DMS114 treated with DMSO at 0.1 percent for 48 hours (cell line): Measurements from ENCODE around the gene ZMYM4.
A peak's percentile ranks its signal among the peaks of the same experiment; 100 is the strongest.
"Not testable (repeated sequence)": the region's sequence is repeated elsewhere in the genome, so short reads cannot be mapped to it uniquely, and the experiment has no call there.

Experiments used
- DNase-seq: peaks from one replicate; lab custom pipeline; 2025; ENCODE audit not compliant: unreplicated experiment; lab: John Stamatoyannopoulos, UW

ZMYM4 gene

DNA sequence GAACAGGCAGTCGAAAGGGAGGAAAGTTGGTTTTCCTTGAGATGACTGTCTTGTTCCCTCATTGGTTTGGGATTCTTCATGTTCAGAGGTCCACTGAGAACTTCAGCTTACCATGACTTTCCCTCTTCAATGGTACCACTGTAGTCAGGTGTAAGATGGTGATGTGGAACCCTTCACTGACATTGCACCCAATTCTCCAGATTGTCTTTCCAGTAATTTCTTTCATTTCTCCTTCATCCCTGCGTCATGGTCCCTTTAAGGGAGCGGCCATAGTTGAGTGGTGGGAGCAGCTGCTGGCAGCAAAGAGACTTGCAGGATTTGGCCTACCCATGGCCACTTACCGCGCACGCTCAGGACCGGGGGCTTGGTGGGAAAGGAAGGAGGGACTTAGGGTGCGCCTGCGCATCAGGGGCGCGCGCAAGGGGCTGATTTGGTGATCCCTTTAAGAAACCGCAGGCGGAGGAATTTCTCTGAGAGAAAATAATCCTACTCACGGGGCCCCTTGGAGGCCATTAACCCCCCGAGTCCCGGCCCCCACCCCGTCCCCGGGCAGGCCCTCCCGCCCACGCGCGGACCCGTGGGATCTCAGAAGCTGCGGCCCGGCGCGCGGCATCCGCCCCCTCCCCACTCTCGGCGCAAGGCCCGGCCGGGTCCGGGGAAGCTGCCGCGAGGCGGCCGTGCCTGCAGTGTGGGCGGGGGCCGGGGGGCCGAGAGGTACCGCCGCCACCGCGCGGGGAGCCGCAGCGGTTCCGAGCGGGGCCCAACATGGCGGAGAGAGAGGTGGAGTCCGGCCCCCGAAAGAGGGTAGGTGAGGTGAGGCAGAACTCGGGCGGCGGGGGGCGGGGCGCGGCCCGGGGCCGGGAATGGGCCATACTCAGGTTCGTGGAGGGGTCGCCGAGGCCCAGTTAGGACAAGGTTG is at the start of gene ZMYM4:
ZMYM4 (plus strand) TSS at position 428 of the 919 bp plus-strand sequence; CDS start at position 766, 338 bp downstream.
- peak; percentile 93 for DNase-seq

GRCh38 chr1:35220976-35221375 is 47.5 kb upstream of the ZMYM4 start:
- peak; percentile 18 for DNase-seq

DNA sequence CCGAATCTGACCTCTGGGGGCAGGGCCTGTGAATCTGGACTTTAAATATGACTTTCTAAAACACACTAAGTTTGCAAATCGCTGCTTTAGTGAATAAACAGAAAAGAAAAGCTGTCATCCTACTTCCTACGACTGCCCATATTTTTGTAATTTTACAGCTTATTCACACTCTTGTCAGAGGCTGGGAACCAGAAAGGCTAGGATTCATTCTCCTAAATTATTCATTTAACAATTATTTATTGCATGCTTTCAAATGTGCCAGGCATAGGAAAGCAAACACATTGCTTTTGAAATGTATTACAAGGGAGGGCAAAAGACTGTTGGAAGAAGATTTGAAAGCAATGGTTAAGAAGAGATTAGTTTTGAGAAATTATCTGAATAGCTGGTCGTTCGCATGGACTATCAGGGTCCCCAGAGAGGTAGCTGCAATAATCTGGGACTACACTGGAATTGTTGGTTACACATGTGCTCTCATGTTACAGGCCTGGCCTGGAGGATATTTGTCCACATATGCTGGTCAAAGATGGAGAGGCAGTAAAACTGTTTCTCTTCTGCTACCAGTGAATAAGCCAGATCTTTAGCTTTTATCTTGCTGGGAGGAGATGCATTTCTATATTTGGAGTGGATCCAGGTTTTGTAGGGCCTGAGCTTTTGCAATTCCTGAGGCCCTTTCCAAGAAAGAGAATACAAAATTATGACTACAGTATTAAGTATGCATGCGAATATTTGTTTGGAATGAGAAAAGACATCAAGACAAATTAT is 46.0 kb upstream of the ZMYM4 start:
- no peak for DNase-seq

- DNase-seq = no peak
These were observed 45.4 kb upstream of the ZMYM4 start for GRCh38 chr1:35223084-35223630.

GRCh38 chr1:35226546-35226945 is 42.0 kb upstream of the ZMYM4 start:
- DNase-seq = no peak

DNA sequence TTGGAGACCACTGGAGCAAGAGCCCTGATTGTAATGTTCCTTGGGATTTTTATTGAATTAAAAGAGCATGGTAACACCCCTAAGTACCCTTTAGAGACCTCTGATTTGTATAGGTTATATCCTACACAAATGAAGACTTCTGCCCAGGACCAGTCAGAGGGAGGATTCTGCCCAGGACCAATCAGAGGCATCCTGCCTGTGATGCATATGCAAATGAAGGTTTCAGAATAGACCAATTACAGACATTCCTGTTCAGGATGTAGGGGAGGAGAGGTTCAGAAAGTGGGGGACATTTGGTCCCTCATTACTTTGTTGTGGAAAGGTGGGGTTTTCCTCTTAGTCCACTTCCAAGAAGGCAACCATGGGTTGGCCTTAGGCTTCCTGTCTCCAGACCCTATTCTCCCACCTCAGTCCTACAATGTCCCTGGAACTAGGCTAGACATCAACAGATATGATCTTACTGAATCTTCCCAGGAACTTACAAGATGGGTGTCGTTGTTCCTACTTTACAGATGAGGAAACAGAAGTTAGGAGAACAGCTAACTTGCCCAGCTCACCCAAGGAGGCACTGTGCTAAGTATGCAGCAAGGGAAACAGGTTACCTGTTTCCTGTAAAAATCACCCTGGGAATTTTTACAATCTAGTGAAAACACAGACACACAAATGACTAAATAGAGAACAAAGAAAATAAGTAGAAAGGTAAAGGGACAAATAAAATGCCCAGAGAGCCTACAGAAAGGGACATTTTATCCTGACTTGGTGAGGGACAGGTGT is 38.7 kb upstream of the ZMYM4 start:
- DNase-seq = no peak

DNA sequence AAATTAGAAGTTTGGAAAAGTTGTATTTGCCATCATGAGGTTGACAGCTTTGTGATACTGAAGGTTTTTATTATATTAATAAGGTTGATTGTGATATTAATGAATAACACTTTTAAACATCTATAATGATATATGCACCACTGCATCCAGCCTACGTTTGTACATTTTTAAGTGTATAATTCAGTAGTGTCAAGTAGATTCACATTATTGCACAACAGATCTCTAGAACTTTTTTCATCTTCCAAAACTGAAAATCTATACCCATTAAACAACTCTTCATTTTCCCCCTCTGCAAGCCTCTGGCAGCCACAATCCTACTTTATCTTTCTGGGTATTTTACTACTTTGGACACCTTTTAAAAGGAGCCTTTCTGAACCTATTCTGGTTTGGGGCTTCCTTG is 37.2 kb upstream of the ZMYM4 start:
- no peak for DNase-seq

DNA sequence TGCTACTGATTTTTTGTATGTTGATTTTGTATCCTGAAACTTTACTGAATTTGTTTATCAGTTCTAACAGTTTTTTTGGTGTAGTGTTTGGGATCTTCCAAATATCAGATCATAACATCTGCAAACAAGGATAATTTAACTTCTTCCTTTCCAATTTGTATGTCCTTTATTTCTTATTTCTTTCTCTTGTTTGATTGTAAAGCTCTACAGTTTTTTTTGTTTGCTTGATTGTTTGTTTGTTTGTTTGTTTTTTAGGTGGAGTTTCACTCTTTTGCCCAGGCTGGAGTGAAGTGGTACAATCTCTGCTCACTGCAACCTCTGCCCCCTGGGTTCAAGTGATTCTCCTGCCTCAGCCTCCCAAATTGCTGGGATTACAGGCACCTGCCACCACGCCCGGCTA is 31.7 kb upstream of the ZMYM4 start:
- not testable (repeated sequence) for DNase-seq

DNA sequence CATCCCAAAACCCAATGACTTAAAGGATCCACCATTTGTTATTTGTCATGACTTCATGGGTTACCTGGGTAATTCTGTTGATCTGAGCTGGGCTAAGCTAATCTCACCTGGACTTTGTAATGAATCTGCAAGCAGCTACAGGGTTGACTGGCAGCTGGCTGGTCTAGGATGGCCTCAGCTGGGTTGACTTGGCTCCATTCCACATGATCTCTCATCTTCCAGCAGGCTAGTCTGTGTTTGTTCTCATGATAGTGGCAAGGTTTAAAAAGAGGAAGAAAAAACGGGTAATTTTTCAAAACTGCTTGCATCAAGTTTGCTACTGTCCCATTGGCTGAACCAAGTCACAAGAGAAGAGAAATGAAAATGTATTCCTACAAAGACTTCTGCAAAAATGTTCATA is 24.8 kb upstream of the ZMYM4 start:
- DNase-seq = no peak

GRCh38 chr1:35247256-35247655 is 21.3 kb upstream of the ZMYM4 start:
- DNase-seq = no peak

GRCh38 chr1:35253941-35254340 is 14.6 kb upstream of the ZMYM4 start:
- DNase-seq = no peak

- no peak for DNase-seq
These were observed 13.2 kb upstream of the ZMYM4 start for GRCh38 chr1:35255276-35255675.

DNA sequence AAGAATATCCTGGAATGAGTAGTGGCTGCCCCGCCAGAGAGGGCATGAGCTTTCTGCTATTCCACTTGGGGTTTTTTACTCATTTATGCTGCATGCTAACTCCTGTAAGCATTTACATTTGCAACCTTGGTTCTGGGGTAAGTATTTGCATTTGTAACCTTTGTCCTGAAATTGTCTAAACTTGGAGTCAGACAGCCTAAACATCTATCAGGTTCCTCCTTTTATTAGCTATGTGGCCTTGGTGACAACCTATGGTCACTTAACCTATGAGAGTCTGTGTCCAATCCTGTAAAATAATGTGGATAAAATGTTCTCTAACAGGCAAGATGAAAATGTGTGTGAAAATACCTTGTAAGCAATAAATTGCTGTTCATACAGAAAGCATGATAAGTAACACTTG is 8.9 kb upstream of the ZMYM4 start:
- DNase-seq = no peak

DNA sequence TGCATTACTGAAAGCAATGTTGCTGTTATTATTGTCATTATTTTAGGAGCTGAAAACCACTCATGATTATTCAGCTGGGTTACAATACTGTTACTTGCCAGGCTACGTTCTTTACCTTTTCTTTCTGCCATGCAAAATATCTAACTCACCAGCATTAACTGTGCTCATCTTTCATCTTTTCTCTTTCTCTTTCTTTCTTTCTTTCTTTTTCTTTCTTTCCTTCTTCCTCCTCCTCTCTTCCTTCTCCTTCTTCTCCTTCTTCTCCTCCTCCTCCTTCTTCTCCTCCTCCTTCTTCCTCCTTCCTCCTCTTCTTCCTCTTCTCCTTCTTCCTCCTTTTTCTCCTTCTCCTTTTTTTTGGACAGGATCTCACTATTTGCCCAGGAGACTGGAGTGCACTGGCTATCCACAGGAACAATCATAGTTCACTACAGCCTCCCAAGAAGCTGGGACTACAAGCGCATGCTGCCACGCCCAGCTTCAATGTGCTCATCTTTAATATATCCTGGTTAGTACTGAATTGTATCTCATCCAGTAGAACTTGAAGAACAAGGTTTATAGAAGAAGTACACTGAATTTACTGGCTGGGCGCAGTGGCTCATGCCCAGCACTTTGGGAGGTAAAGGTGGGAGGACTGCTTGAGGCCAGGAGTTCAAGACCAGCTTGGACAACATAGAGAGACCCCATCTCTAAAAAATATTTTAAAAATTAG is 6.9 kb upstream of the ZMYM4 start:
- no peak for DNase-seq

DNA sequence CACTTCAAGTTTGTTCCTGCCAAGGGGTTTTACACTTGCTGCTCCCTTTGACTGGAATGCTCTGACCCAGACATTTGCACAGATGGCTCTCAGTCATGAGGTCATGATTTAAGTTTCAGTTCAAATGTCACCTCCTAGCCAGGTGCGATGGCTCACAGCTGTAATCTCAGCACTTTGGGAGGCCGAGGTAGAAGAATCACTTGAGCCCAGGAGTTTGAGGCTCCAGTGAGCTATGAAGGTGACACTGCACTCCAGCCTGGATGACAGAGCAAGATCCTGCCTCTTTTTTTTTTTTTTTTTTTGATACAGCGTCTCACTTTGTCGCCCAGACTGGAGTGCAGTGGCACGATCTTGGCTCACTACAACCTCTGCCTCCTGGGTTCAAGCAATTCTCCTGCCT is 4.5 kb upstream of the ZMYM4 start:
- DNase-seq = no peak

- DNase-seq = no peak
These were observed 3.6 kb upstream of the ZMYM4 start for GRCh38 chr1:35264871-35265270.

DNA sequence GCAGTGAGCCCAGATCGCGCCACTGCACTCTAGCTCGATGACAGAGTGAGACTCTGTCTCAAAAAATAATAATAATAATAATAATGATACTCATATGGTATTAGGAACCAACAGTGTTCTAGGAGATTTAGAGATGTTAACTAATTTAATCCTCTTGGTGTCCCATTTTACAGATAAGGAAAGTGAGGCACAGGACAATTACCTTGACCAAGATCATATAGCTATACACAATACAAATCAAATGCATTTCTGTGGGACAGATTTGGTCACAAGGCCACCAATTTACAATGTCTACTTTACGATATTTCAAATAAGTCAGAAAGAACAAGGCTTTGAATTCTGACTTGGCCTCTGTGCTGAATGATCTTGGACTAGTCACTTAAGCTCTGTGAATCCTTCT is 2.2 kb upstream of the ZMYM4 start:
- DNase-seq = no peak

- no peak for DNase-seq
These were observed 886 bp downstream of the ZMYM4 start for GRCh38 chr1:35269201-35269988.

DNA sequence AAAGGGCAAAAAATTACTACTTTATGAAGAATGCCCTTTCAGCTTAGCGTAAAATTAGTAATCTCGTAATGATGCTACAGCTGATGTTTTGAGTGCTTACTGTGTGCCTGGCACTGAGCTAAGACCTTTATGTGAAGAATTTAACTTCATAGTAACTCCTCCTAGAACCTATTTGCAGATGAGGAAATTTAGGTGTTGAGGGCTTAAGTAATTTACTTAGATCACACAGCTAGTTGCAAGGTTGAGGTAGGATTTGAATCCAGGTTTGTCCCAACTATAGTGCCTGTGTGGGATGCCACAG is 1.4 kb downstream of the ZMYM4 start:
- no peak for DNase-seq

- no peak for DNase-seq
These were observed 2.3 kb downstream of the ZMYM4 start for GRCh38 chr1:35270836-35271235.
